ENCODE measurements around the gene PIK3AP1. TPM values are rescaled to one million over a fixed set of nuclear protein-coding genes. Genes with fewer than 3 reads are reported as not detected.

Gene PIK3AP1
- total RNA-seq, 1 donor from 2014 or later = 3.8 TPM

DNA sequence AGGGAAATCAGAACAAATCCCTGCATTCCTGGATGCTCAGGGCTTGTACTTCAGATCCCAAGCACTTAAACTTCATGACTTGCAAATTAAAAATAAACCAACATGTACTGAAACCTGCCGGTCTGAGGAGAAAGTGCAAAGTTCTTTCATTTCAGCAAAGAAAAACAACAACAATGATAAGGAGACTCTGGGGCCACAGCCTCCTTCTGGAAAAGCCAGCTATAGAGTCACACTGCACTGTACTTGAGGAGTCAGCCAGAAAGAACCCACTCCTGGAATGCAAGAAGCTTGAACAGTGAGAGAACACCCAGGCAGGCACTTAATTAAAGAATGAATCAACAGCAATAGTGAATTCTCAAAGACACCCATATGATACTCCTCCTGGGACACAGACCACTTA, 83.8 kb downstream of the PIK3AP1 start:
- no peaks in the 10 kb centered on the region for H3K4me1 ChIP-seq
- no peaks in the 10 kb centered on the region for H3F3A ChIP-seq (ENCODE audit: low read depth)
- no peaks in the 10 kb centered on the region for H3K36me3 Mint-ChIP-seq
- no peaks in the 10 kb centered on the region for H4K20me1 ChIP-seq (ENCODE audit: low read depth)
- H3K9ac ChIP-seq = no peak overlapping the region
- H3K79me2 ChIP-seq (ENCODE audit: low read depth) = no peaks in the 10 kb centered on the region
- H3K27me3 Mint-ChIP-seq (ENCODE audit: insufficient read depth, low read depth) = peaks cover 8% of the 10 kb centered on the region
- TF ChIP-seq EZH2 (IDR thresholded peaks at IDR 0.05) (no peak), EZH2phosphoT487 (IDR thresholded peaks at IDR 0.05) (no peak)
- TF ChIP-seq, protein P1, sequence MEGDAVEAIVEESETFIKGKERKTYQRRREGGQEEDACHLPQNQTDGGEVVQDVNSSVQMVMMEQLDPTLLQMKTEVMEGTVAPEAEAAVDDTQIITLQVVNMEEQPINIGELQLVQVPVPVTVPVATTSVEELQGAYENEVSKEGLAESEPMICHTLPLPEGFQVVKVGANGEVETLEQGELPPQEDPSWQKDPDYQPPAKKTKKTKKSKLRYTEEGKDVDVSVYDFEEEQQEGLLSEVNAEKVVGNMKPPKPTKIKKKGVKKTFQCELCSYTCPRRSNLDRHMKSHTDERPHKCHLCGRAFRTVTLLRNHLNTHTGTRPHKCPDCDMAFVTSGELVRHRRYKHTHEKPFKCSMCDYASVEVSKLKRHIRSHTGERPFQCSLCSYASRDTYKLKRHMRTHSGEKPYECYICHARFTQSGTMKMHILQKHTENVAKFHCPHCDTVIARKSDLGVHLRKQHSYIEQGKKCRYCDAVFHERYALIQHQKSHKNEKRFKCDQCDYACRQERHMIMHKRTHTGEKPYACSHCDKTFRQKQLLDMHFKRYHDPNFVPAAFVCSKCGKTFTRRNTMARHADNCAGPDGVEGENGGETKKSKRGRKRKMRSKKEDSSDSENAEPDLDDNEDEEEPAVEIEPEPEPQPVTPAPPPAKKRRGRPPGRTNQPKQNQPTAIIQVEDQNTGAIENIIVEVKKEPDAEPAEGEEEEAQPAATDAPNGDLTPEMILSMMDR (IDR thresholded peaks at IDR 0.05) = no peak
- DNase-seq (ENCODE audit: low spot score) = no peak
- no peaks in the 10 kb centered on the region for H3K9me3 ChIP-seq (ENCODE audit: low read depth)
- no peaks in the 10 kb centered on the region for H3K36me3 ChIP-seq
- H3K4me3 ChIP-seq = no peak overlapping the region
- H3K4me1 Mint-ChIP-seq = peaks cover 19% of the 10 kb centered on the region
- H3K4me2 ChIP-seq = no peak overlapping the region
- no peak overlapping the region for H3K27ac Mint-ChIP-seq
- H3K27ac ChIP-seq = no peak overlapping the region
- H3K9me3 Mint-ChIP-seq = no peaks in the 10 kb centered on the region
- H3K4me3 Mint-ChIP-seq = no peak overlapping the region
- no peaks in the 10 kb centered on the region for H3K27me3 ChIP-seq
- no peak overlapping the region for H2AFZ ChIP-seq (replicated peaks)

- H3K27ac ChIP-seq = no peak overlapping the region
Measured at GRCh38 chr10:96632974-96633710, 87.2 kb downstream of the PIK3AP1 start.

GRCh38 chr10:96627292-96627691, 93.0 kb downstream of the PIK3AP1 start:
- no peaks in the 10 kb centered on the region for H3K79me2 ChIP-seq (ENCODE audit: low read depth)
- H3K36me3 Mint-ChIP-seq = no peaks in the 10 kb centered on the region
- no peak overlapping the region for H3K4me3 Mint-ChIP-seq
- H3K36me3 ChIP-seq = no peaks in the 10 kb centered on the region
- TF ChIP-seq EZH2 (IDR thresholded peaks at IDR 0.05) = no peak
- no peak for TF ChIP-seq EZH2phosphoT487 (IDR thresholded peaks at IDR 0.05)
- TF ChIP-seq, protein P1 (IDR thresholded peaks at IDR 0.05) = no peak
- H2AFZ ChIP-seq (replicated peaks) = no peak overlapping the region
- H3K9me3 ChIP-seq (ENCODE audit: low read depth) = no peaks in the 10 kb centered on the region
- no peaks in the 10 kb centered on the region for H3K9me3 Mint-ChIP-seq
- no peak overlapping the region for H3K4me3 ChIP-seq
- no peak overlapping the region for H3K4me2 ChIP-seq
- no peaks in the 10 kb centered on the region for H3K4me1 Mint-ChIP-seq
- H3K4me1 ChIP-seq = no peaks in the 10 kb centered on the region
- H3K9ac ChIP-seq = no peak overlapping the region
- no peaks in the 10 kb centered on the region for H3F3A ChIP-seq (ENCODE audit: low read depth)
- H4K20me1 ChIP-seq (ENCODE audit: low read depth) = no peaks in the 10 kb centered on the region
- H3K27me3 ChIP-seq = no peaks in the 10 kb centered on the region
- H3K27ac ChIP-seq = no peak overlapping the region
- no peak for DNase-seq (ENCODE audit: low spot score)
- H3K27me3 Mint-ChIP-seq (ENCODE audit: insufficient read depth, low read depth) = peaks cover 2% of the 10 kb centered on the region
- no peak overlapping the region for H3K27ac Mint-ChIP-seq

More at GRCh38 chr10:96632974-96633710, 87.2 kb downstream of the PIK3AP1 start:
- Histone ChIP-seq H3K4me1 (no peaks in the 10 kb centered on the region), H3K36me3 (no peaks in the 10 kb centered on the region), H3K9me3 (ENCODE audit: low read depth) (no peaks in the 10 kb centered on the region), H3K4me3 (no peak overlapping the region), H3K27me3 (no peaks in the 10 kb centered on the region), H3F3A (ENCODE audit: low read depth) (no peaks in the 10 kb centered on the region), H4K20me1 (ENCODE audit: low read depth) (no peaks in the 10 kb centered on the region), H2AFZ (replicated peaks) (no peak overlapping the region), H3K4me2 (no peak overlapping the region), H3K9ac (no peak overlapping the region), H3K79me2 (ENCODE audit: low read depth) (no peaks in the 10 kb centered on the region)
- peaks cover 2% of the 10 kb centered on the region for H3K27me3 Mint-ChIP-seq (ENCODE audit: insufficient read depth, low read depth)
- H3K36me3 Mint-ChIP-seq = no peaks in the 10 kb centered on the region
- no peak for DNase-seq (ENCODE audit: low spot score)
- H3K27ac Mint-ChIP-seq = no peak overlapping the region
- H3K4me1 Mint-ChIP-seq = peaks cover 10% of the 10 kb centered on the region
- no peak overlapping the region for H3K4me3 Mint-ChIP-seq
- no peaks in the 10 kb centered on the region for H3K9me3 Mint-ChIP-seq
- TF ChIP-seq EZH2phosphoT487 (IDR thresholded peaks at IDR 0.05) (no peak), EZH2 (IDR thresholded peaks at IDR 0.05) (no peak)
- TF ChIP-seq, protein P1 (IDR thresholded peaks at IDR 0.05) = no peak
